Astrocyte (in vitro differentiated cells and primary cell): ENCODE measurements around the gene MYO16.

Experiments
- EZH2 ChIP-seq: IDR thresholded peaks from 2 replicates; pipeline ENCODE4 v1.6.1; 2012; ENCODE audit warnings: mild to moderate bottlenecking, low read length, inconsistent platforms; ENCODE audit not compliant: insufficient read depth
- TF ChIP-seq, protein P1 (sequence below): IDR thresholded peaks from 2 replicates; pipeline ENCODE4 v1.5.1; 2011; ENCODE audit warnings: low read depth, mild to moderate bottlenecking, inconsistent platforms, low read length, moderate library complexity; ENCODE audit not compliant: insufficient read depth

DNA sequence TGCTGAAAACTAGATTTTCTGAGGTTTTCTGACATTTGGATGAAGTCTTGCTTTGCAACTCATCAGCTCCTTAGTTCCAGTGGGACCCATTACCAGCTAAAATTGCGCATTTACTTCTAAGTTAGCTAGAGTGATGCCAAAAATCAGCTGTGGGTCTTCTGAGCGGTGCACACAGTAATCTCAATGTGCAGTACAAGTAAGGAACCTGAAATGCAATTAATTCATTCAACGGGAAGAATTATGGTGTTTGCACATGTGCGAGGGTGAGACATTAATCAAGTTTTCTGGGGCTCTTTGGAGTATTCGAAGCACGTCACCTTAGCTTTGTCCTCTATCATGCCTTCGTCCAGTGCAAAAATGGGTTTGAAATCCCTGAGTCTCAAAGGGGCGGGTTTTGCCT, 146.2 kb downstream of the MYO16 start:
- TF ChIP-seq, protein P1, sequence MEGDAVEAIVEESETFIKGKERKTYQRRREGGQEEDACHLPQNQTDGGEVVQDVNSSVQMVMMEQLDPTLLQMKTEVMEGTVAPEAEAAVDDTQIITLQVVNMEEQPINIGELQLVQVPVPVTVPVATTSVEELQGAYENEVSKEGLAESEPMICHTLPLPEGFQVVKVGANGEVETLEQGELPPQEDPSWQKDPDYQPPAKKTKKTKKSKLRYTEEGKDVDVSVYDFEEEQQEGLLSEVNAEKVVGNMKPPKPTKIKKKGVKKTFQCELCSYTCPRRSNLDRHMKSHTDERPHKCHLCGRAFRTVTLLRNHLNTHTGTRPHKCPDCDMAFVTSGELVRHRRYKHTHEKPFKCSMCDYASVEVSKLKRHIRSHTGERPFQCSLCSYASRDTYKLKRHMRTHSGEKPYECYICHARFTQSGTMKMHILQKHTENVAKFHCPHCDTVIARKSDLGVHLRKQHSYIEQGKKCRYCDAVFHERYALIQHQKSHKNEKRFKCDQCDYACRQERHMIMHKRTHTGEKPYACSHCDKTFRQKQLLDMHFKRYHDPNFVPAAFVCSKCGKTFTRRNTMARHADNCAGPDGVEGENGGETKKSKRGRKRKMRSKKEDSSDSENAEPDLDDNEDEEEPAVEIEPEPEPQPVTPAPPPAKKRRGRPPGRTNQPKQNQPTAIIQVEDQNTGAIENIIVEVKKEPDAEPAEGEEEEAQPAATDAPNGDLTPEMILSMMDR: no peak
- no peak for TF ChIP-seq EZH2
